ENCODE measurements around the gene CNTNAP2.

CNTNAP2 gene

GRCh38 chr7:146539836-146540235 lies 423.2 kb downstream of the CNTNAP2 start:
- no peaks in the 10 kb centered on the region for H3K36me3 ChIP-seq (ENCODE audit: control insufficient read depth in 2 of 2, insufficient read depth in 1 of 2, low read length in 2 of 2)
- POLR2A ChIA-PET, result no interaction called here
- no peak overlapping the region for H3K4me3 ChIP-seq (ENCODE audit: low read depth, low read length)
- H3K9me3 ChIP-seq (ENCODE audit: control insufficient read depth, insufficient read depth, low read depth, low read length), result no peaks in the 10 kb centered on the region
- CTCF ChIA-PET, result interaction anchor here (1.6 kb wide), 1 partner anchor 13 kb away, joined by 3 read pairs; no protein-coding TSS in a partner anchor
- H3K27ac ChIP-seq (ENCODE audit: extremely low read depth, low read depth, low read length), result no peak overlapping the region
- H3K4me1 ChIP-seq (ENCODE audit: control insufficient read depth, insufficient read depth, low read length), result 0 out of 2 replicates have a peak, but pooled peaks cover 6% of the 10 kb centered on the region
- TF ChIP-seq, protein P1, sequence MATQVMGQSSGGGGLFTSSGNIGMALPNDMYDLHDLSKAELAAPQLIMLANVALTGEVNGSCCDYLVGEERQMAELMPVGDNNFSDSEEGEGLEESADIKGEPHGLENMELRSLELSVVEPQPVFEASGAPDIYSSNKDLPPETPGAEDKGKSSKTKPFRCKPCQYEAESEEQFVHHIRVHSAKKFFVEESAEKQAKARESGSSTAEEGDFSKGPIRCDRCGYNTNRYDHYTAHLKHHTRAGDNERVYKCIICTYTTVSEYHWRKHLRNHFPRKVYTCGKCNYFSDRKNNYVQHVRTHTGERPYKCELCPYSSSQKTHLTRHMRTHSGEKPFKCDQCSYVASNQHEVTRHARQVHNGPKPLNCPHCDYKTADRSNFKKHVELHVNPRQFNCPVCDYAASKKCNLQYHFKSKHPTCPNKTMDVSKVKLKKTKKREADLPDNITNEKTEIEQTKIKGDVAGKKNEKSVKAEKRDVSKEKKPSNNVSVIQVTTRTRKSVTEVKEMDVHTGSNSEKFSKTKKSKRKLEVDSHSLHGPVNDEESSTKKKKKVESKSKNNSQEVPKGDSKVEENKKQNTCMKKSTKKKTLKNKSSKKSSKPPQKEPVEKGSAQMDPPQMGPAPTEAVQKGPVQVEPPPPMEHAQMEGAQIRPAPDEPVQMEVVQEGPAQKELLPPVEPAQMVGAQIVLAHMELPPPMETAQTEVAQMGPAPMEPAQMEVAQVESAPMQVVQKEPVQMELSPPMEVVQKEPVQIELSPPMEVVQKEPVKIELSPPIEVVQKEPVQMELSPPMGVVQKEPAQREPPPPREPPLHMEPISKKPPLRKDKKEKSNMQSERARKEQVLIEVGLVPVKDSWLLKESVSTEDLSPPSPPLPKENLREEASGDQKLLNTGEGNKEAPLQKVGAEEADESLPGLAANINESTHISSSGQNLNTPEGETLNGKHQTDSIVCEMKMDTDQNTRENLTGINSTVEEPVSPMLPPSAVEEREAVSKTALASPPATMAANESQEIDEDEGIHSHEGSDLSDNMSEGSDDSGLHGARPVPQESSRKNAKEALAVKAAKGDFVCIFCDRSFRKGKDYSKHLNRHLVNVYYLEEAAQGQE (tag by site-specific recombination; IDR thresholded peaks at IDR 0.05), result no peak
- TF ChIP-seq RBAK (tag by site-specific recombination; IDR thresholded peaks at IDR 0.05) (no peak), ZNF239 (tag by site-specific recombination; IDR thresholded peaks at IDR 0.05) (no peak), ZNF658 (tag by site-specific recombination; IDR thresholded peaks at IDR 0.05) (no peak), ZNF654 (tag by site-specific recombination; IDR thresholded peaks at IDR 0.05; ENCODE audit: low read depth) (no peak), KLF9 (tag by site-specific recombination; IDR thresholded peaks at IDR 0.05; ENCODE audit: low read depth) (no peak), ZNF449 (tag by site-specific recombination; IDR thresholded peaks at IDR 0.05) (no peak), ZNF677 (tag by site-specific recombination; IDR thresholded peaks at IDR 0.05) (no peak), GLIS1 (tag by site-specific recombination; IDR thresholded peaks at IDR 0.05) (no peak), YY2 (tag by site-specific recombination; IDR thresholded peaks at IDR 0.05) (no peak), ZNF776 (tag by site-specific recombination; IDR thresholded peaks at IDR 0.05; ENCODE audit: borderline replicate concordance) (no peak), ZNF37A (tag by site-specific recombination; IDR thresholded peaks at IDR 0.05) (no peak), ZNF214 (tag by site-specific recombination; IDR thresholded peaks at IDR 0.05; ENCODE audit: borderline replicate concordance) (no peak), ZNF629 (tag by site-specific recombination; IDR thresholded peaks at IDR 0.05) (no peak), ZBTB21 (tag by site-specific recombination; IDR thresholded peaks at IDR 0.05) (no peak)
- TF ChIP-seq, protein P2, sequence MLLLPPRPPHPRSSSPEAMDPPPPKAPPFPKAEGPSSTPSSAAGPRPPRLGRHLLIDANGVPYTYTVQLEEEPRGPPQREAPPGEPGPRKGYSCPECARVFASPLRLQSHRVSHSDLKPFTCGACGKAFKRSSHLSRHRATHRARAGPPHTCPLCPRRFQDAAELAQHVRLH (tag by site-specific recombination; IDR thresholded peaks at IDR 0.05), result no peak

DNA sequence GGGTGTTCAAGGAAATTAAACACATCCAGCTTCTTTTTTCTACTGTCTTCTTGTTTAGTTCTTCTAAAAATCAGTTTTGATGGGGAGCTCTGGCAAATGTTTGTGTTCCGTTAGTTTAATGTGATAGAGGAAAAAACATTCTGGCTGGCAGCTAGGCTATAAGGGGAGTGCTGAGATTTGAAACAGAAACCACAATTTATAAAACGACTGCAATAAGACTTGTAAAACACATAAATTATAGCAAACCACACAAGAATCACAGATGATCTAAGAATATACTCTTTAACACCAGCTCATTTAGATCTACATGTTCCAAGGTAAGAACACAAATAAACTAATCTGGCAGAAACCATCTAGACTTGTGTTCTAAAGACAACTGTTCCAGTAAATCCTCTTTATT lies 425.5 kb downstream of the CNTNAP2 start:
- CTCF ChIA-PET, result no interaction called here
- POLR2A ChIA-PET, result no interaction called here

GRCh38 chr7:146544748-146545147 lies 428.1 kb downstream of the CNTNAP2 start:
- ChIA-PET CTCF (no interaction called here), POLR2A (no interaction called here)
- no peaks in the 10 kb centered on the region for H3K36me3 ChIP-seq (ENCODE audit: control insufficient read depth in 2 of 2, insufficient read depth in 1 of 2, low read length in 2 of 2)
- H3K9me3 ChIP-seq (ENCODE audit: control insufficient read depth, insufficient read depth, low read depth, low read length), result no peaks in the 10 kb centered on the region
- no peak overlapping the region for H3K27ac ChIP-seq (ENCODE audit: extremely low read depth, low read depth, low read length)
- H3K4me1 ChIP-seq (ENCODE audit: control insufficient read depth, insufficient read depth, low read length), result 0 out of 2 replicates have a peak, but pooled peaks cover 6% of the 10 kb centered on the region
- TF ChIP-seq ZNF677 (tag by site-specific recombination; IDR thresholded peaks at IDR 0.05) (no peak), TRIM28 (IDR thresholded peaks at IDR 0.05; ENCODE audit: borderline replicate concordance, low read length) (no peak), MYNN (tag by site-specific recombination; IDR thresholded peaks at IDR 0.05; ENCODE audit: borderline replicate concordance) (no peak), GLI4 (tag by site-specific recombination; IDR thresholded peaks at IDR 0.05) (no peak), AEBP2 (tag by site-specific recombination; IDR thresholded peaks at IDR 0.05; ENCODE audit: borderline replicate concordance) (no peak), ZBTB49 (tag by site-specific recombination; IDR thresholded peaks at IDR 0.05; ENCODE audit: low read depth) (no peak), ZBTB17 (tag by site-specific recombination; IDR thresholded peaks at IDR 0.05) (no peak)
- no peak overlapping the region for H3K4me3 ChIP-seq (ENCODE audit: low read depth, low read length)

More for the DNA sequence above, 425.5 kb downstream of the CNTNAP2 start:
- no peak for TF ChIP-seq ZBTB48 (tag by site-specific recombination; IDR thresholded peaks at IDR 0.05)
- Histone ChIP-seq H3K9me3 (ENCODE audit: control insufficient read depth, insufficient read depth, low read depth, low read length) (no peaks in the 10 kb centered on the region), H3K27ac (ENCODE audit: extremely low read depth, low read depth, low read length) (no peak overlapping the region), H3K4me3 (ENCODE audit: low read depth, low read length) (no peak overlapping the region), H3K36me3 (ENCODE audit: control insufficient read depth in 2 of 2, insufficient read depth in 1 of 2, low read length in 2 of 2) (no peaks in the 10 kb centered on the region), H3K4me1 (ENCODE audit: control insufficient read depth, insufficient read depth, low read length) (0 out of 2 replicates have a peak, but pooled peaks cover 6% of the 10 kb centered on the region)
